ENCODE measurements around the gene TP73.

DNA sequence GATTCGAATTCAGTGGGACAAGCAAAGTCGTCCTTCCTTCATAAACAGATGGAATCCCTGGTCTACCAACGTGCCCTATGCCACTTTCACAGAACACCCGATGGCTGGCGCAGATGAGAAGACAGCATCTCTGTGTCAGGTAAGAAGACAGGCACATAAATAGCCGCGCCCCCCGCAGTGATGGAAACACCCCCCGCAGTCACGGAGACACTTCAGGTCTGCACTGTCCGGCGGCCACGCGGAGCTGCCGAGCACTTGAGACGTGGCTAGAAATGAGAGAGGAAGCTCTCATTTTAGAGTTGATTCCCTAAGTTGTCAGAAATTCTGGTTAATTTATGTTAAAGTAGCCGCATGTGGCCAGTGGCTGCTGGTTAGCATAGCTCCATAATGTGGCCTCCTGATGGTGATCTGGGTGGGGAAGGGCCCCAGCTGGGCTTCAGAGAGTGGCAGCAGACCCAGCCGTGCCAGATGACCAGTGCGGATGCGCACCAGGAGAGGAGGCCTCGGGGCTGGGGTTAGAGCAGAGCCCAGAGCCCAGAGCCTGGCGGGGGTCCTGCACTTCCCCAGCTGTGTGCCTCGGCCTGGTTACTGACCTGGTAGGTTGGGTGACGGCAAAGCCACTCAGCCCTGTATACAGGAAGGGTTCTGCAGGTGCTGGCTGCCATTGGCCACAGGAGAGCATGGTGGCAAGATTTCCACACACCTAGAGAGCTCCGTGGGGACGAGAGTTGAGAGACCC lies 24.6 kb upstream of the TP73 start:
- TF ChIP-seq GATA2 (IDR thresholded peaks at IDR 0.05; ENCODE audit: low read depth, low read length): peak; percentile 28; the same call in 1 of the 2 replicates
- TF ChIP-seq GATA3 (IDR thresholded peaks at IDR 0.05; ENCODE audit: low read depth, low read length): no peak

Data from SH-SY5Y (cell line).